ENCODE measurements around the gene ZNF454. TPM values are rescaled to one million over a fixed set of nuclear protein-coding genes. Genes with fewer than 3 reads are reported as not detected.

Gene ZNF454
- total RNA-seq (under 1 TPM in 1 of 2 experiments, not detected in 1; 0.14 TPM), polyA plus RNA-seq (not detected)

DNA sequence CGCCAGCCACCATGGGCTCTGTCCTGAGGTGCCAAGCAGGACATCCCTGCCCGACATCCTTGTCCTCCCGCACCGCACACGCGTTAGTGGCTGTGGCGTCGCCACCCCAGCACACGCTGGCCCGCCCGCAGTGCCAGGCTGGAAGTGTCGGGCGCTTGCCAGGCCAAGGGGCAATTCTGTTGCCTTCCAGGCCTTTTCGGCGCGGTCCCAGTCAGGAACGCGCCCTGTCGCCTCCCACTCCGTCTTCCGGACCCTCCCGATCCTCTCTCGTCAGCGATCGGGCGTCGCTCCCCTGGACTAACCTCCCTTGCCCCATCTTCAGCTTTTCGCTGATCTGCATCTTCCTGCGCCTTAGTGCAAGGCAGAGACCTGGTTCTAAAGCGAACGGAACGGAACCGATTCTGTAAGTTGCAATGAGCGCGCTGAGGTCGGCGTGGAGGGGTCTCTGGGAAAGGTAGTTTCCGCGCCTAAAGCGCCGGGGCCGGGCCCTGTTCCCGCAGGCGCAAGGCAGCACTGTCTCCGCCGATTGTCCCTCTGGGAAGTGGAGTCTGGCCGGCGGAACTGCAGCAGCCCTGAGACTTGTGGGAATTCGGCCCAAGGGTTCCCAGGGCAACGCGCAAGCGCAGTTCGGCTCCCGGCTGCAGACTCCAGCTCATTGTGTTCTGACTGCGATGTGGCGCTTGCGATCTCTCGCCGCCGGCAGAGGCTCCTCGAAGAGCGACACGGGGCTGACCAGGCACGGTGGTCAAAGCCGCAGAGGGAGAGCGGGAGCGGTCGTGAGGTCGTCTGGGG, at the start of gene ZNF454:
Gene ZNF454 (plus strand): TSS at position 630 of the 792 bp plus-strand sequence. CDS start 1,594 bp downstream, outside the sequence.
- no peak for DNase-seq
- intact Hi-C loops (cut with micrococcal nuclease) = no loop called here
- no peak within 1 kb of the TSS for H3K27ac ChIP-seq (ENCODE audit: low read depth, low read length)
- peak within 1 kb of the TSS in 1 of 8 donors; percentile 27 for H3K4me3 Mint-ChIP-seq
- no peak within 1 kb of the TSS for H3K27ac Mint-ChIP-seq
- ChIA-PET POLR2A (ENCODE audit: partially characterized antibody) (no interaction called here), CTCF (ENCODE audit: partially characterized antibody) (no interaction called here)
- H3K36me3 Mint-ChIP-seq = peaks cover 20 to 41% of the 10 kb centered on the region in 2 donors
- peaks cover 6 to 25% of the 10 kb centered on the region in 2 donors for H3K9me3 ChIP-seq (ENCODE audit: control insufficient read depth in 1 of 2, low read length in 2 of 2)
- no peaks in the 10 kb centered on the region for H3K4me1 Mint-ChIP-seq
- no peak within 1 kb of the TSS for H3K4me3 ChIP-seq (ENCODE audit: low read length in 2 of 2)
- peaks cover 13 to 95% (median 88%) of the 10 kb centered on the region in 8 donors for H3K9me3 Mint-ChIP-seq
- H3K4me1 ChIP-seq (ENCODE audit: insufficient read depth, low read length) = no peaks in the 10 kb centered on the region
- no peaks in the 10 kb centered on the region for H3K36me3 ChIP-seq (ENCODE audit: insufficient read depth, low read length)
- peaks cover 11 to 12% of the 10 kb centered on the region in 2 donors for H3K27me3 Mint-ChIP-seq
- no peaks in the 10 kb centered on the region for H3K27me3 ChIP-seq (ENCODE audit: insufficient read depth, low read length)

DNA sequence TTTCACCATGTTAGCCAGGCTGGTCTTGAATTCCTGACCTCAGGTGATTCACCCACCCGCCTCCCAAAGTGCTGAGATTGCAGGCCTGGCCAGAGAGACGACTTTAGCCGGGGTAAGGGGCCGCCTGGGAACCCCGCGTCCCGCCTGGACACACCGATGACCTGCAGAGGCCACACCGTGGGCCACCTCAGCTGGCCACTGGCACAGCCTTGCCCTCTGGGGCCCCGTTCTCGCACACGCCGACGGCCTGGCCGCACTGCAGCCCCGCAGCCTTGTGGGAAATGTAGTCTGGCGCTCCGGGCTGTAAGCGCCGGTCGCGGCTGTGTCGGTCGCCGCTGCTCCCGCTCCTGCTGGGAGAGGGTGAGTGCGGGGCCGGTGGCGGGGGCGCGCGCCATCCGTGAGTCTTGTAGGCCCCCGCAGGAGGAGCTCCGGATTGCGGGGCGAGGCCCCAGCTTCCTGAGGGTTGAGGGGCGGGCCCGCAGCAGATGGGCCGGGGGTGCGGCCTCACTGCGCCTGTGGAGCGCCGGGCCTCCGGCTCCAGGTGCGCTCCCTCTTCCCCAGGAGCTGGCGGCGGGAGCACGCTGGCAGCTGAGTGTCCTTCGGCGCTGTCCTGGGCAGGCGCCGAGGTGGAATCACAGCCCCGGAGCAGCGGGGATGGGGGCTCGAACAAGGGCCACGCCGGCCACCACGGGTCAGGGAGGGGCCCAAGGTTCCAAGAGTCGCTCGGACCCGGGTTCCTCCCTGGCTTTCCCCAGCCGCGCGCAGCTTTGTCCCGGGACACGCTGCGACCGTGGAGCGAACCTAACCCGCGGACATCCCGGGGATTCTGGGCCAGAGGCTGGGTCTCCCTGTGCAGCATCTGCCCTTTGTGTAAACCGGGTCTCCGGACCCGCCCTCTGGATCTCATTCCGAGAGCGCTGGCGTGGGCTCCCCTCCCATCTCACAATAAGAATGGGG, 45.1 kb upstream of the ZNF454 start, which contains the start of gene ZFP2:
Gene ZFP2 (plus strand): TSS at position 299 of the 957 bp plus-strand sequence. CDS start 35,401 bp downstream, outside the sequence.
- peaks cover 0 to 5% (median 2%) of the 10 kb centered on the region in 4 donors for H3K4me1 Mint-ChIP-seq
- peaks cover 11 to 28% of the 10 kb centered on the region in 2 donors for H3K36me3 Mint-ChIP-seq
- no peaks in the 10 kb centered on the region for H3K36me3 ChIP-seq (ENCODE audit: insufficient read depth, low read length)
- peak within 1 kb of the TSS; percentile 7 for H3K27ac ChIP-seq (ENCODE audit: low read depth, low read length)
- no peaks in the 10 kb centered on the region for H3K27me3 ChIP-seq (ENCODE audit: insufficient read depth, low read length)
- peak within 1 kb of the TSS in 4 of 7 donors; percentile 22 to 90 (median 62) for H3K27ac Mint-ChIP-seq
- ChIA-PET CTCF (ENCODE audit: partially characterized antibody) (no interaction called here), POLR2A (ENCODE audit: partially characterized antibody) (interaction anchor here (1.5 to 1.9 kb wide), 4 partner anchors 36 to 270 kb away, joined by 4 to 11 read pairs (median 6); partner anchors contain the start of genes ZNF354A, ZNF354B and ZNF354C)
- peaks cover 0 to 3% of the 10 kb centered on the region in 2 donors for H3K9me3 ChIP-seq (ENCODE audit: control insufficient read depth in 1 of 2, low read length in 2 of 2)
- H3K9me3 Mint-ChIP-seq = peaks cover 0 to 44% (median 37%) of the 10 kb centered on the region in 8 donors
- peak within 1 kb of the TSS; percentile 6 to 51 for H3K4me3 ChIP-seq (ENCODE audit: low read length in 2 of 2)
- H3K27me3 Mint-ChIP-seq = no peaks in the 10 kb centered on the region
- H3K4me1 ChIP-seq (ENCODE audit: insufficient read depth, low read length) = peaks cover 6% of the 10 kb centered on the region
- intact Hi-C loops (cut with micrococcal nuclease) = loop anchor here (2.0 kb wide), 1 partner anchor 37 kb away; the partner anchor contains the start of gene ZNF354B
- peak within 1 kb of the TSS; percentile 77 to 92 (median 86) for H3K4me3 Mint-ChIP-seq
- DNase-seq = peak; percentile 12 to 40 (median 15)

DNA sequence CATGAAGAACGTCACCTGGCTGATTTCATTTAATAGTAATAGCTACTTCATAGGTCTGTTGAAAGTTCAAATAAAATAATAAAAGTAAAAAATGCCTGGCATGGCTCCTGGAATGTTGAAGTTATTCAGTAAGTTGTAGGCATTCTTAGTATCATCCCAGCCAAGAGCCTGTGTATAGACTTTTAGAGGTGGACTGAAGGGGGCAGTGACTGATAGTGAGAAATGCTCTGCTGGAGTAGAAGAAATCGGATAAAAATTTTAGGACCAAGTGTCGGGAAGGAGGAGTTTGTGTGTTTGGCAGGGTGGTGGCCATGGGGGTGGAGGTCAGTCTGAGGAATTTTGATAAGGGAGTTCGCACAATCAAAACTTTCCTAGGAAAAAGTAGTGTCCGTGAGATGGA, 41.7 kb upstream of the ZNF454 start:
- Mint-ChIP-seq H3K4me1 (peaks cover 0 to 5% (median 2%) of the 10 kb centered on the region in 4 donors), H3K27me3 (no peaks in the 10 kb centered on the region), H3K36me3 (peaks cover 18 to 46% of the 10 kb centered on the region in 2 donors), H3K27ac (peak overlapping the region in 1 of 7 donors; percentile 7), H3K4me3 (no peak overlapping the region), H3K9me3 (peaks cover 0 to 49% (median 38%) of the 10 kb centered on the region in 8 donors)
- intact Hi-C loops (cut with micrococcal nuclease) = no loop called here
- no peak for DNase-seq
- ChIA-PET CTCF (ENCODE audit: partially characterized antibody) (interaction anchor here (0.9 kb wide), 1 partner anchor 39 kb away, joined by 3 read pairs; the partner anchor contains the start of gene ZNF354B), POLR2A (ENCODE audit: partially characterized antibody) (no interaction called here)
- no peaks in the 10 kb centered on the region for H3K9me3 ChIP-seq (ENCODE audit: control insufficient read depth in 1 of 2, low read length in 2 of 2)
- peaks cover 6% of the 10 kb centered on the region for H3K4me1 ChIP-seq (ENCODE audit: insufficient read depth, low read length)
- no peaks in the 10 kb centered on the region for H3K27me3 ChIP-seq (ENCODE audit: insufficient read depth, low read length)
- no peak overlapping the region for H3K27ac ChIP-seq (ENCODE audit: low read depth, low read length)
- no peak overlapping the region for H3K4me3 ChIP-seq (ENCODE audit: low read length in 2 of 2)
- no peaks in the 10 kb centered on the region for H3K36me3 ChIP-seq (ENCODE audit: insufficient read depth, low read length)

DNA sequence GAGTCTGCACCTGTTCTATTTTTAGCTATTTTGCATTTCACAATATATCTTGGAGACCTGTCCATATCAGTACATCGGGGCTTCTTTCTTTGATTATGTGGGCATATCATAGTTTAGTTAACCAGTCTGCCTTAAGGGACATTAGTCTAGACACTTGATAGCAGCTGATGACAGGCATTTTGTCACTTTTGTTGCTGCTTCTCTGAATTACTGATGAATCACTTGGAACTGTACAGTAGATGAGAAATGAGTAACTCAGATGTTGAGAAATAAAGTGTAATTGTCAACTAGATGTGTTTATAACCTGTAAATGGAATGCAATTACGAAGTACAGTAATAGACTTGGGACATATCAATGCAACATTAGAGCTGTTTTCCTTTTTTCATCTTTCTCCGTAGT, 38.1 kb upstream of the ZNF454 start:
- peaks cover 17 to 52% of the 10 kb centered on the region in 2 donors for H3K36me3 Mint-ChIP-seq
- no peak overlapping the region for H3K4me3 Mint-ChIP-seq
- Histone ChIP-seq H3K9me3 (ENCODE audit: control insufficient read depth in 1 of 2, low read length in 2 of 2) (no peaks in the 10 kb centered on the region), H3K27ac (ENCODE audit: low read depth, low read length) (no peak overlapping the region), H3K27me3 (ENCODE audit: insufficient read depth, low read length) (no peaks in the 10 kb centered on the region), H3K36me3 (ENCODE audit: insufficient read depth, low read length) (no peaks in the 10 kb centered on the region), H3K4me3 (ENCODE audit: low read length in 2 of 2) (no peak overlapping the region), H3K4me1 (ENCODE audit: insufficient read depth, low read length) (no peaks in the 10 kb centered on the region)
- no peaks in the 10 kb centered on the region for H3K4me1 Mint-ChIP-seq
- DNase-seq = no peak
- H3K9me3 Mint-ChIP-seq = peaks cover 4 to 63% (median 42%) of the 10 kb centered on the region in 8 donors
- H3K27ac Mint-ChIP-seq = no peak overlapping the region
- no peaks in the 10 kb centered on the region for H3K27me3 Mint-ChIP-seq
- ChIA-PET POLR2A (ENCODE audit: partially characterized antibody) (no interaction called here), CTCF (ENCODE audit: partially characterized antibody) (no interaction called here)
- intact Hi-C loops (cut with micrococcal nuclease) = no loop called here

DNA sequence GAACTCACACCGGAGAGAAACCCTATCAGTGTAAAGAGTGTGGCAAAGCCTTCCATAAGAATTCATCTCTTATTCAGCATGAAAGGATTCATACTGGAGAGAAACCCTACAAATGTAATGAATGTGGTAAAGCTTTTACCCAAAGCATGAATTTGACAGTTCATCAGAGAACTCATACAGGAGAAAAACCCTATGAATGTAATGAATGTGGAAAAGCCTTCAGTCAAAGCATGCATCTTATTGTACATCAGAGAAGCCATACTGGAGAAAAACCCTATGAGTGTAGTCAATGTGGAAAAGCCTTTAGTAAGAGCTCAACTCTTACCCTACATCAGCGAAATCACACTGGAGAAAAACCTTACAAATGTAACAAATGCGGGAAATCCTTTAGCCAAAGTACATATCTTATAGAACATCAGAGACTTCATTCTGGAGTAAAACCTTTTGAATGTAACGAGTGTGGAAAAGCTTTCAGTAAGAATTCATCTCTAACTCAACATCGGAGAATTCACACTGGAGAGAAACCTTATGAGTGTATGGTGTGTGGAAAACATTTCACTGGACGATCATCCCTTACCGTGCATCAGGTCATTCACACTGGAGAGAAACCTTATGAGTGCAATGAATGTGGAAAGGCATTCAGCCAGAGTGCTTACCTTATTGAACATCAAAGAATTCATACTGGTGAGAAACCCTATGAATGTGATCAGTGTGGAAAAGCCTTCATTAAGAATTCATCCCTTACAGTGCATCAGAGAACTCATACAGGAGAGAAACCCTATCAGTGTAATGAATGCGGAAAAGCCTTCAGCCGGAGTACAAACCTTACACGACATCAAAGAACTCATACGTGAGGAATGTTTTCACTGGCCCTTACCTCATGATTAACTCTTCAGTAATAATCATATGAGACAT, 8.9 kb upstream of the ZNF454 start:
- ChIA-PET POLR2A (ENCODE audit: partially characterized antibody) (no interaction called here), CTCF (ENCODE audit: partially characterized antibody) (no interaction called here)
- Mint-ChIP-seq H3K4me3 (no peak overlapping the region), H3K27ac (no peak overlapping the region), H3K9me3 (peaks cover 2 to 100% (median 94%) of the 10 kb centered on the region in 8 donors), H3K36me3 (peaks cover 58 to 66% of the 10 kb centered on the region in 2 donors), H3K27me3 (no peaks in the 10 kb centered on the region), H3K4me1 (no peaks in the 10 kb centered on the region)
- Histone ChIP-seq H3K9me3 (ENCODE audit: control insufficient read depth in 1 of 2, low read length in 2 of 2) (peaks cover 6 to 64% of the 10 kb centered on the region in 2 donors), H3K27me3 (ENCODE audit: insufficient read depth, low read length) (no peaks in the 10 kb centered on the region), H3K4me1 (ENCODE audit: insufficient read depth, low read length) (no peaks in the 10 kb centered on the region), H3K4me3 (ENCODE audit: low read length in 2 of 2) (no peak overlapping the region), H3K36me3 (ENCODE audit: insufficient read depth, low read length) (no peaks in the 10 kb centered on the region), H3K27ac (ENCODE audit: low read depth, low read length) (no peak overlapping the region)
- DNase-seq = no peak
- intact Hi-C loops (cut with micrococcal nuclease) = no loop called here

DNA sequence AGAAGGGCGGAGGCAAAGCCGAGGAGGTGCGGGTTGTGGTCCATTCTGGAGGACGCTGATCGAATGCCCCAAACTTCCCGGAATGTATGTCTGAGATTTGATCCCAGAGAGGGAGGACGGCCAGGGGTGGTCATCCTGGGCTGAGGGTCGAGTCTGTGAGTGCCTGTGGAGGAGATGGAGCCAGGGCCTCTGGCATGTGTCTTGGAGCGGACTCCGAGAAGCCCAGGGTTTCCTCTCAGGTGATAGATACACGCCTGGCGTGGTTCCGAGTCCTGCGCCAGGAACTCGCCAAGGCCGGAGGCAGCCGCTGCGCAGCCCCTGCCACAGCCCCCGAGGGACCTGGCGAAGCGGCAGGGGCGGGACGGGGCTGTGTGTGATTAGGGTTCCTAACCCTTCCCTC, 363 bp downstream of the ZNF454 start:
- no peaks in the 10 kb centered on the region for H3K36me3 ChIP-seq (ENCODE audit: insufficient read depth, low read length)
- Mint-ChIP-seq H3K27ac (no peak overlapping the region), H3K9me3 (peaks cover 13 to 94% (median 85%) of the 10 kb centered on the region in 8 donors), H3K4me3 (no peak overlapping the region), H3K27me3 (peaks cover 11 to 12% of the 10 kb centered on the region in 2 donors), H3K36me3 (peaks cover 20 to 35% of the 10 kb centered on the region in 2 donors), H3K4me1 (no peaks in the 10 kb centered on the region)
- H3K4me3 ChIP-seq (ENCODE audit: low read length in 2 of 2) = no peak overlapping the region
- no peak overlapping the region for H3K27ac ChIP-seq (ENCODE audit: low read depth, low read length)
- H3K4me1 ChIP-seq (ENCODE audit: insufficient read depth, low read length) = no peaks in the 10 kb centered on the region
- H3K9me3 ChIP-seq (ENCODE audit: control insufficient read depth in 1 of 2, low read length in 2 of 2) = peaks cover 6 to 20% of the 10 kb centered on the region in 2 donors
- ChIA-PET CTCF (ENCODE audit: partially characterized antibody) (no interaction called here), POLR2A (ENCODE audit: partially characterized antibody) (no interaction called here)
- no peak for DNase-seq
- intact Hi-C loops (cut with micrococcal nuclease) = no loop called here
- H3K27me3 ChIP-seq (ENCODE audit: insufficient read depth, low read length) = no peaks in the 10 kb centered on the region
